GM19025 (cell line): ENCODE measurements around the gene DIP2A.

ENCODE experiments used
- ATAC-seq: cut with Tn5 transposase; IDR thresholded peaks from one replicate; pipeline ENCODE4 v1.9.1; 2021; ENCODE audit warnings: mild to moderate bottlenecking, low read depth, moderate library complexity; ENCODE audit not compliant: unreplicated experiment

Gene DIP2A

DNA sequence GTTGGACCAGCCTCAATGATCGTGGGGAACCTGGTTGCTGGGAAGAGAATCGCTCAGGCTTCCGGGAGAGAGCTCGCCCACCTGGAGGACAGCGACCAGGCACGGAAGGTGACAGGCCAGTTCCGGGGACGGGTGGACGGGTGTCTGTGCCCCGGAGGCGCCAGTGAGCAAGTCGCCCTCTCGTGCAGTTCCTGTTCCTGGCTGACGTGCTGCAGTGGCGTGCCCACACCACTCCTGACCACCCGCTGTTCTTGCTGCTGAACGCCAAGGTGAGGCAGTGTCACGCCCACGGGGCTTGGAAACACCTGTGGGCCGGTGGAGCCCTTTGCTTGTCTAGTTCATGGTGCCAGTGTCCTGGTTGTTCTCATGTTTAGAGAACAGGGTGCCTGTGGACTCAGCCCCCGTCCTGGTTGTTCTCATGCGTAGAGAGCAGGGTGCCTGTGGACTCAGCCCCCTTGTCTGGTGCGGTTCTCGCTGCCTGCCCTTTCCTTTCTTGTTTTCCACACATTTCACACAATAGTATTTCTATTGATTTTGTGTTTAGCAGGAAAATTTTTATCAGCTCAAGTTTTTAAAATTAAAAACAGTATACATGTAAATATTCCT lies 93.0 kb downstream of the DIP2A start:
- ATAC-seq, result no peak

DNA sequence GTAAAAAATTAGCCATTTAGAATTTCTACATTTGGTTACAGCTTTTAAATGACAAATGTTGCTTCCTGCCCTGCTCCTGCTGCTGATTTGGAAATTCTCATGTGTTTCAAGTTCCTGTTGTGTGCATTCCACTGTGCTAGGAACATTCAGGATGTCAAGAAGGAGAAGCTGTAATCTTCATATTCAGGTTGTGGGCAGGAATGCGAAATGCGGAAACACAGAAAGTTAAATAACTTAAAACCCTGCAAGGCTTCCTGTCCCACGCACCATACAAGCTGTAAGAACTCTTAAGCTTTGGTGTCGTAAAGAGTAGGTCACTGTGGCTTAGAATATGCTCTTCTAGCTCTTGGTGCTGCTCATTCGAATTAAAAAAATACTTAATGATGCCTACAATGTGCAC lies 93.6 kb downstream of the DIP2A start:
- ATAC-seq, result no peak

DNA sequence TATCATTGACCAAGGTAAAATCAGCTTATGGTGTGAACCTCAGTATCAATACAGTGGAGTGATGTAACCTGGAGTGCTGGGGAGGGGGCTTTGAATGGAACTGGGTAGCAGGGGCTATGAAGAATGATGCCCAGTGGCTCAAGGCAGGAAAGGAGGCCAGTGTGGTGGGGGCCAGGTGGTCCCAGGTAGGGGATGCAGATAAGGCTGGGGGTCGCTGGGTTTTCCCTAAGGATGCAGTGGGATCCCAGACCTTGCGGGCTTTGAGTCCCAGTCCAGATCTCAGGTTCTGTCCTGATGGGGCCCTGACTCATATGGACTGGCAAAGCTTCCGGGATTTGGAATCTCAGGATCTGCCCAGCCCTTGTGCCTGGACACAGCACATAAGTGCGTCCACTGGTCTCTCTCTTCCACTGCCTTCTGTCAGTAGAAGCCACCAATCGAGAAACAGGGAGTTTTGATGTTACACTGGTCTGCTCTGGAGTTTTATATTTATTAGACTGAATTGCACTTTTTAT lies 94.2 kb downstream of the DIP2A start:
- ATAC-seq, result no peak

DNA sequence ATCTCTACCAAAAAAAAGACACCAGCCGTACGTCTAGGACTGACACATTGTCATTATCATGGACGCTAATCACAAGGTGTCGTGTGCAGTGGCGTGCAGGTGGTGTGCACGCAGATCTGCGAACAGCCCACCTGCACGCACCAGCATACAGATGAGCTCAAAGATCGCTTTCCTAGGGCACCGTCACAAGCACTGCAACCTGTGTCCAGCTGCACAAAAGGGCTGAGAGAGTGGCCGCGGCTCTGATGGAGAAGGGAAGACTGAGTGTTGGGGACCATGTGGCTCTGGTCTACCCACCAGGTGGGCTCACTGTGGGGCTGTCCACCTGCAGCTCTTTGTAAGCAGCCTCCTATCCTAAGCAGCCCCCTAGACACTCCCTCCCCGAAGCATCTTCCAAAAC lies 95.3 kb downstream of the DIP2A start:
- ATAC-seq, result no peak

DNA sequence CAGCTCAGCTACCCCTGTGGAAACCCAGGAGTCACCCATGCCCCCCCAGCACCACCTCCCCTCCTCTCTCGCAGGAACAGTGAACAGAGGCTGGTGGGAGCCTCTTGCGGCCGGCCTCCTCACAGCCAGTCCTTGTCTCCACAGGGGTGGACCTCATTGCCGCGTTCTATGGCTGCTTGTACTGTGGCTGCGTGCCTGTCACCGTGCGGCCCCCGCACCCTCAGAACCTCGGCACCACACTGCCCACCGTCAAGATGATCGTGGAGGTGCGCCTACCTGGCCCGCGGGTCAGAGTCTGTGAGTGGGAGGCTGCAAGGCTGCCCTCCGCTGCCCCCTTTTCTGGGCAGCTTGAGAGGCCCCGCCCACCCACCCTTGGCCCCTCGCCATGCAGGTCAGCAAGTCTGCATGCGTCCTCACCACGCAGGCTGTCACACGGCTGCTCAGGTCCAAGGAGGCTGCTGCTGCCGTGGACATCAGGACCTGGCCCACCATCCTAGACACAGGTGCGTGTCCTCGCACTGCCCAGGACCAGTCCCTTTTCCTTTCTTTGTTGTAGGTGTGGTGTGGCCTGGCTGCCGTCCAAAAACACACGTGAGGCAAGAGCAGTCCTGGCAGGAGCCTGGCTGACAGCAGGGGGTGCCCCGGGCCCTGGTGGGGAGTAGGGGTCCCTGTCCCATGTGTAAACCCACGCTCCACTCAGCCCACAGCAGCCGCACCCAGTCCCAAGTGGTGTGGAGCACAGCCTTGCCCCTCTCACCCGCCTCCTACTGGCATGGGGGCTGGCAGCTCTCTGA lies 95.9 kb downstream of the DIP2A start:
- ATAC-seq, result no peak

DNA sequence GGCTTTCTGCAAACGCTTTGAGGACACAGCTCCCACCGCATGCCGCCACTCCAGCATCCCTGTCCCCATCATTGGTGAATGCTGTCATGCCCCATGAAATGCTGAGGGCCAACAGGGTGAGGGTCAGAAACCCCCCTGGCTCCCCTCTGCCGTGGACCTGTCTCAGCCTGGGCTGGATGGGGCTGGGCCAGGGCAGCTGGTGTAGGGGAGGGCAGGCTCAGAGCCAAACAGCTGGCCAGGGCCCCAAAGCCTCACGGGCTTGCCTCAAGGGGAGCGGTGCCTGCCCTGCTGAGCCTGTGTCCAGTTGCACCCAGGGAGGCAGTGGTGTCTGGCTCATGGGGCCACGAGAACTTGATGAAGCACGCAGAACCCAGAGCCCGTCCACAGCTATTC lies 96.5 kb downstream of the DIP2A start:
- ATAC-seq, result no peak

DNA sequence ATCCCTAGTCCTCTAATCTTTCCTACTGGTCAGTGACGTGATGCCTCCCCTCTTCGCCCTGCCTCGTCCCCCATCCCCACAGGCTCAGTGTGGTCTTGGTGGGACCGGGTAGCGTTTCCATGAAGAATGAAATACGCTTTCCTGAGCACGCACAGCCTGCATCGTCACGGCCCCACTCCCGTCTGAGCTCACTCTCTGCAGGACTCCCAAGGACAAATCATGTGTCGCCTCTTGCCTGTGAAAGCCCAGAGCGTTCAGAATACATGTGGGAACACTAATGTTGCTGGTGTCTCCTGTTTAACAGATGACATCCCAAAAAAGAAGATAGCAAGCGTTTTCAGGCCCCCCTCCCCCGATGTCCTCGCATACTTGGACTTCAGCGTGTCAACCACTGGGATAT lies 97.0 kb downstream of the DIP2A start:
- no peak for ATAC-seq

DNA sequence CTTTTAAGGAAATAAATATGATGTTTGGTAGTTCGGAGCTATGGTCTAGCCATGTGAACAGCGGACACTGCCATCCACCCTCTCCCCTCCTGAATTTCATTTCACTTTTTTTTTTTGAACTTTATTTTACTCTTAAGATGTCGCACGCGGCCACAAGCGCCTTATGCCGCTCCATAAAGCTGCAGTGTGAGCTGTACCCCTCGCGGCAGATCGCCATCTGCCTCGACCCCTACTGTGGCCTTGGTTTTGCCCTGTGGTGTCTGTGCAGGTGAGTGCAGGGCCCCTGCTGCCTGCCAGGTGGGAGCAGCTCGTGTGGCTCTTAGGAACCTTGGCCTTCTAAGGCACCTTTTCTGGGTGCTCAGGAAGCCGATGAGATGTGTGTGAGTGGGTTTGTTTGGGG lies 98.1 kb downstream of the DIP2A start:
- ATAC-seq, result no peak

DNA sequence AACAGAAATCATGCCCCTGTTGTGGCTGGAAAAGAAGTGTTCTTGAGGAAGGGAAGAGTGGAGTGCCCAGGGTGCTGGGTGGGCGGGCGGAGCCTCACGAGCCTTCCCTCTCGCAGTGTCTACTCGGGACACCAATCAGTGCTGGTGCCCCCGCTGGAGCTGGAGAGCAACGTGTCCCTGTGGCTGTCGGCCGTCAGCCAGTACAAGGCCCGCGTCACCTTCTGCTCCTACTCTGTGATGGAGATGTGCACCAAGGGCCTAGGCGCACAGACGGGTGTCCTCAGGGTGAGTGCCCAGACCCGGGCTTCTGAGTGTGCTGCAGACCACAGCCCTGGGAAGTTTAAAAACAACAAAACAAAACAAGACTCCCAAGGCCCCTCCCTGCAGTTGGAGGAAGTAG lies 98.8 kb downstream of the DIP2A start:
- no peak for ATAC-seq

DNA sequence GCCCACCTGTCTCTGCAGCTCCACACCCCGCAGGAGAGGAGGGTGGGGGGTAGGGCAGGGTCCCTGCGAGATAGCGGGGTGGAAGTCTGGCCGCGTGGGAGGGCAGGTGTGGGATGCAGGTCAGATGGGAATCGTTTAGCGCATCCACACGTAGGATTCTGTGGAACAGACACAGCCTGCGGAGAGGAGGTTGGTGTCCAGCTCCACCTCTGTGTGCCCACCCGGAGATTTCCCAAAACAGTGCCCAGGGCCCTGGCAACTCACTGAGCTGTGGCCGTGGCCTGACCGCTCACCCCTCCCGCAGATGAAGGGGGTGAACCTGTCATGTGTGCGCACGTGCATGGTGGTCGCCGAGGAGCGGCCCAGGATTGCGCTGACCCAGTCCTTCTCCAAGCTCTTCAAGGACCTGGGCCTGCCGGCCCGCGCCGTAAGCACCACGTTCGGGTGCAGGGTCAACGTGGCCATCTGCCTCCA lies 99.3 kb downstream of the DIP2A start:
- ATAC-seq, result no peak

DNA sequence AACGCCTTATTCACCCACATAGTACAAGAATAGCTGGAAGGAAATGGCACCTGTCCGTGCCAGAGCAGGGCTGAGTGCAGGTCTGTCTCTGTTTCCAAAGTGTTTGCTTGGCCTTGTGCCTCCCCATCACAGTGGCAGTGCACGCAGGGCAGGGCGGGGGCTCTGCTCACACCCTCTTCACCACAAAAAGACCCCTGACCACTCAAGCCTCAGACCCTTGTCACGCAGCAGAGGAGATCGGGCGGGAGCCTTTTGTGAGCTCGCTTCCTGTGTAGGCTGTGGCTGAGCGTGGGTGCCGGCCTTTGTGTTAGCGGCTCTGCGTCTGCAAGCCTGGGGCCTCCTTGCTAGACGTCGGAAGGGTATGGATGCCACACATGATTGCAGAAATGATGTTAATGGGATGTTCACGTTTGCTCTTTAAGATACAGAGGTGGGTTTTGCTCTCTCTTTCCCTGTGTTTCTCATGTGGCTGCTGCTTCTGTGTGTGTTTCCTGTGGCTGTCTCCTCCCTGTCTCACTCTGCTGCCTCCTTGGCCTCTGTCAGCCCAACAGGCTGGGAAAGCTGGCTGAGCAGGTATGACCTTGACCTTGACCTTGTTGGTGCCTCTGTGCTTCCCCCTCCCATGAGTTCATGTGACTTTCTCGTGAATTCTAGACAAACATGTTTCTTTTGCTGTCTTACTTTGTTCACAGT lies 100.7 kb downstream of the DIP2A start:
- no peak for ATAC-seq

DNA sequence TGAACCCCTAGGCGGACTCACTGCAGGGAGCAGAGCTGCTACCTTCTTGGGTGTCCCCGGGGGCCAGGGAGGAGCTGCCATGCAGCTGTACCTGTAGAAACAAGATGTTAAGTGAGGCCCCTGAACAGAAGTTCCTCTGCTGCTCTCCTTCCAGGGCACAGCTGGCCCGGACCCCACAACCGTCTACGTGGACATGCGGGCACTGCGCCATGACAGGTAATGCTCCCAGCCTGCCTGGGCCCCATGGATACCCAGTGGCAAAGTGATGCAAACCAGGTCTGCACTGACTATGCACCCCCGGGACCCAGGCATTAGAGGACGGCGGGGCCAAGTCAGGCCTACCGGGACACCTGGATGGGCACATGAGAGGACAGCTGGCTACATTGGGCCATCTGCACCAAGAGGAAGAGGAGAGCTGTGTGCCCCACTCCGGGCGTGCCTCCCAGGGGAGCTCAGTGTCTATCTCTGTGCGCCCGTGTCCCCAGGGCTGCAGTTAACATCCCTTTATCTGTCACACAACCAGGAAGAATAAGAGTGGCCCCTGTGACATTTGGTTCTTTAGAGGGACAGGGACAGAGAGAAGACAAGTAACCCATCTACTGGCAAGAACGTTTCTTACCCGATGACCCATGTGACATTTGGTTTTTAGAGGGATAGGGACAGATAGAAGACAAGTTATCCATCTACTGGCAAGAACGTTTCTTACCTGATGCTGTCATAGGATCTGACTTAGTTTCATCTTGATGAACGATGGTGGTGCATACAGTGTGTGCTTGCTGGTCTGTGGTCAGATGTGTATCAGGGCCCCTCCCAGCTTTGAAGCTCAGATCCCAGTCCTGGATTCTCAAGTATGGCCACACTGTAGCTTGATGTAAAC lies 102.1 kb downstream of the DIP2A start:
- no peak for ATAC-seq

DNA sequence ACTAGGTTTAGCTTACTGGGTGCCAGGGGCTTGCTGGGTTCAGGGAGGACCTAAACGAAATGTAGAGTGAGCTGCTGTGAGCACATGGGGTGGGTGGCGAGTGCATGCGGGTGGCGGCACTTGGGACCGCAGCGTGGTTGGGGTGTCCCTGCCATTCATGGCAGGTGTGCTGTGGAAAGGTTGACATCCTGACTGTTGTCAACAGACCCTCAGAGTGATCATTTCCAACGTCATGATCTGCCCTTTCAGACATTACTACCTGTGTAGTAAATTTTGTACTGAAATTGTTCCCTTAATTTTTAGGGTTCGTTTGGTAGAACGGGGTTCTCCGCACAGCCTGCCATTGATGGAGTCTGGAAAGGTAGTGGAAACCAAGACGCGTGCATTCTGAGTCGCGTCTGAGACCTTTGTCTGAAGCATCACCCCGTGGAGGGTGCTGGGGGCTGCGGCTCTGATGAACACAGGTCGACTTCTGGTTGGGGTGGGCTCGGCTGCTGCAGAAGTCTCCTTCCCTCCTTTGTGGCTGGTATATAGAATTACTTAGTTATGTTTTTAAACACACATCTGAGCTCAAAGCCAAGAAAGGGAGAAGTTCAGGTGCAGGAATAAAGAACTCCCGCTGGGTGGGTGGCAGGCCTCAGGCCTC lies 102.9 kb downstream of the DIP2A start:
- no peak for ATAC-seq

DNA sequence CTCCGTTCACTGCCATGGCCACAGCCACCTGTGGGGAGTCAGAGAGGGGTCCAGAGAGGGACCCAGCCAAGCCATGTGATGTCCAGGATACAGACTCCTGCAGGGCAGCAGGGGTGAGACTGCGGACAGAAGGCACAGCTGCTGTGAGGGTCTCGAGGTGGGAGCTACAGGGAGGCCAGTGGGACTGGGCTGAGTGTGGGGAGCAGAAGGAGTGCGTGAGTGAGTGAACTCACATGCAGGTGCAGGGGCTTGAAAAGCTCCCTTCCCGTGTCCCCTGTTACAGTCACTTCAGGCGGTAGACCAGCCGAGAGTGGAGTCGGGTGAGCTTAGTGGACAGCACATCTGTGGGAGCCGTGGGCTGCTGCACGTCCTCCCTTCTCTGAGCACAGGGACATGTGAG lies 103.8 kb downstream of the DIP2A start:
- no peak for ATAC-seq

DNA sequence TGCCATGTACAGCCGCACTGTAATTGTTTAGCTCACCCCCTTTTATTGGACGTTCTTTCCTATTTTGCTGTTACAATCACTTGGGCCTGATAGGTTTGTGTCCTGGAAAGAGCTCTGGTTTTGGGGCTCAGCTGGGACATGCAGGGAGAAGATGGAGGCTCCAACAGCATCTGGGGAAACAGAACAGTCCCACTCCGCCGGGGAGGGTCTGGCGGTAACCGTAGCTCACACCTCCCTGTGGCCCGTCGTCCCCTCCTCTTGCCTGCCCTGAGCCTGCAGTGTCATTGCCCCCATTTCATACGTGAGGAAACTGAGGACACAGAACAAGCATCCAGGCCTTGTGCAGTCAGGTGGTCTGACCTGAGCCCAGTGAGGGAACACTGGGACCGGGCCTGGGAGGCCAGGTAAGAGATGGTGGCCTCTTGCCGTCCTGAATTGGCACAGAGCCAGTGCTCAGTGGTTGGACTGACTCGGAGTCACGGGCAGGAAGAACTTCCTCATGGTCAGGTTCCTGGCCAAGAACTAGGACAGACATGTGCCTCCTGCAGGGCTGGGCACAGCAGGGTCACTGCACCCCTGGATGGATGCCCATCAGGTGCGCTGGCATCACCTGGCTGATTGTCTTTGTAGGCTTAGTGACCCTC lies 104.4 kb downstream of the DIP2A start:
- no peak for ATAC-seq

DNA sequence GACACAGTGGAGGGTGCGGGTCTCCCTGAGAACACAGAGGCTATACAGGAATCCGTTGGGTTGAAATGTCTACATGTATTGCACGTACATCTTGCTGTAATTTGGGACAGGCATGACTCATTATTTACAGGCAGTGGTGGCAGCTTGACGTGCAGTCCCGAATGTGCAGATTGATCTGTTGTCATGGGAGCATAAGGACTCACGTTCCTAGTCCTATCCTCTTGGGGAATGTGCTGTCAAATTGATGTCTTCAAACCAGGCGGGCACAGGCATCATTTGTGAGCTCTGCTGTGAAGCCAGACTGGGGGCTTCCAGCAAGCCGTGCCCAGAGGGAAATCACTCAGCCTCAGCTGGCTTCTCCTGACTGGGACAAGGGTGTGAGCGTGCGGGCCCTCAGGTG lies 105.7 kb downstream of the DIP2A start:
- ATAC-seq, result no peak

DNA sequence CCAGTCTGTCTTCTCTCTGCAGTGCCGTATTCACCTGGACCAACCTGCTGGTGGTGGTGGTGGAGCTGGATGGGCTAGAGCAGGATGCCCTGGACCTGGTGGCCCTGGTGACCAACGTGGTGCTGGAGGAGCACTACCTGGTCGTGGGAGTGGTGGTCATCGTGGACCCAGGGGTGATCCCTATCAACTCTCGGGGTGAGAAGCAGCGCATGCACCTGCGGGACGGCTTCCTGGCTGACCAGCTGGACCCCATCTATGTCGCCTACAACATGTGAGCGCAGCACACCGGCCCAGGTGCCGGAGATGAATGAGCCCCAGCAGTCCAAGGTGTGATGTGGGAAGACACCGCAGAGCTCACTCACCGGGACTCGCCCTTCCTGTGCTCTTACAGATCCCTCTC lies 108.7 kb downstream of the DIP2A start:
- no peak for ATAC-seq

DNA sequence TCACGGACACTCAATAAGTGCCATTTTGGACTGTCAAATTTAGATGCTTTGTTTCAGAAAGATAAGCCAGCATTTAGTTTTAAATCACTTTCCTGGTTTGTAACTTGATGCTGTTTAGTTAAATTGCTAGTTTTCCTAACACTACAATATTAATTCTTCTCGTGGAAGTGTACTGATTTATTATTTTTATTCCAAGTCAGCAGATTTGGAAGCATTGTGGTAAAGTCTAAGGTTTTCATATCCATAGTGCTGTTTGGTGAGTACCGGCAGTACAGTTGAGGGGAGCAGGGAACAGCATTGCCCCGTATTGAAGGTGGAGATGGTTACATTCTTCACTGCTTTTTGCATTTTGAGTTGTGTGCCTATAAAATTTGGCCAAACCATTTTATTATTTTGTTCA lies 109.9 kb downstream of the DIP2A start:
- ATAC-seq, result no peak

DNA sequence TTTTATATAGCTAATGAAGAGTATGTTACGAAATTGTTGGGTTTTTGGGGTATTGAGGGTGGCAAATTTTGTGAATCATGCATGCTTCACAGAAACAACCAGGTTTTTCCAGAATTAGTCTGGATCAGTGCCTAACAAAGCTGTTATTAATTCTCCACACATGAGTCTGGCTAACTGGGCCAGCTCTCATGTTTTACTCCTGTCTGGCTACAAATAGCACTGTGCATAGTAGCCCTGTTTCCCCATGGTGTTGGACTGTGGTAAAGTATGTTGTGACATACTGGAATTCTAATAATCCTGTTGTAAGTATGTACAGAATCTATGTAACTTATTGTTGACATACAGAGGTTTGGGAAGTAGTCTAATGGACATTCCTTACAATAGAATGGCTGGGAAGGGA lies 110.4 kb downstream of the DIP2A start:
- no peak for ATAC-seq

DNA sequence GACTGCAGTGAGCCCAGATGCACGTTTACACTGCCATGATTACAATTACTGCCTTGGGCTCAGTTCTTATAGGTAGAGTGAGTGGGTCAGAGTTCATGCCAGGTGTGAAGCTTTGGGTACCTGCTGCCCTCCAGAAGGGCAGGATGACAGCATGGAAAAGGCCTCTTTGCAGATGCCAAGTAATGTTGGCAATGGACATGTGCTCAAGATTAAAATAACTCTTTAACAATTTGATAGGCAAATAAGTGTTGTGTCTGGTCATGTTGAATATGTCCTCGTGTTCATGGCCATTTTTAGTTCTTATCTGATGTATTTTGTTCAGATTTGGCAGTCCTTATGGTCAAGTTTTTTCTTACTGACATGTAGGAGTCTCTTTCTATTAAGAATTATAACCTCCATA lies 111.4 kb downstream of the DIP2A start:
- ATAC-seq, result no peak
